ENCODE results near the gene ZNF319. TPM values are rescaled to one million over a fixed set of nuclear protein-coding genes. Genes with fewer than 3 reads are reported as not detected.

Gene ZNF319
- total and polyA plus RNA-seq, 2 of the 8 experiments (the other 6 are each of a cell fraction or from before 2014, with no cell fraction given), result 3.3 to 5.5 TPM

GRCh38 chr16:57995721-57996405, 4.6 kb downstream of the ZNF319 start:
- no peak overlapping the region for H3K14ac ChIP-seq (ENCODE audit: insufficient read length)
- no peak overlapping the region for H4K5ac ChIP-seq (ENCODE audit: insufficient read length, low read depth, low read length)
- no peak overlapping the region for H2BK20ac ChIP-seq (ENCODE audit: low read length)
- H3K23ac ChIP-seq (ENCODE audit: insufficient read length), result no peak overlapping the region
- ChIA-PET CTCF (ENCODE audit: partially characterized antibody) (interaction anchor here (0.9 to 26.3 kb wide), 5 partner anchors 15 to 236 kb away, joined by 3 to 305 read pairs (median 3); no protein-coding TSS in a partner anchor), POLR2A (ENCODE audit: partially characterized antibody) (interaction anchor here (1.2 kb wide), 1 partner anchor 21 kb away, joined by 3 read pairs; no protein-coding TSS in a partner anchor)
- peaks cover 0 to 12% (median 3%) of the 10 kb centered on the region in 4 experiments; a peak in 4 of 8 replicates for H3K36me3 ChIP-seq (ENCODE audit: control insufficient read depth in 2 of 4, insufficient read depth in 4 of 4, low read length in 3 of 4)
- H3K9ac ChIP-seq (replicated peaks in 1 of 4; ENCODE audit: extremely low read depth in 1 of 4, low read depth in 3 of 4, low read length in 3 of 4), result no peak overlapping the region
- H3K4me1 ChIP-seq (replicated peaks in 1 of 4; ENCODE audit: control insufficient read depth in 3 of 4, insufficient read depth in 4 of 4, low read length in 3 of 4), result peaks cover 4 to 14% (median 7%) of the 10 kb centered on the region in 4 experiments; a peak in 6 of 7 replicates
- no peak overlapping the region for H3K56ac ChIP-seq (replicated peaks; ENCODE audit: insufficient read length, low read depth, low read length)
- no peak overlapping the region for H4K91ac ChIP-seq (replicated peaks; ENCODE audit: insufficient read length, low read length)
- H2BK5ac ChIP-seq (ENCODE audit: low read depth, low read length), result no peak overlapping the region
- H3K4me2 ChIP-seq (ENCODE audit: insufficient read depth in 1 of 2, low read depth in 2 of 2, low read length in 2 of 2), result no peak overlapping the region
- peaks cover 0 to 3% (median 0%) of the 10 kb centered on the region in 4 experiments; a peak in 2 of 7 replicates for H3K27me3 ChIP-seq (replicated peaks in 1 of 4; ENCODE audit: control insufficient read depth in 3 of 4, extremely low read depth in 1 of 4, insufficient read depth in 3 of 4, low read length in 3 of 4)
- H3K4ac ChIP-seq (replicated peaks; ENCODE audit: insufficient read length, low read depth, low read length), result no peak overlapping the region
- no peak overlapping the region; the same call in 1 of the 2 replicates for H2BK15ac ChIP-seq (ENCODE audit: low read length)
- 87% methylated on average over 18 of the region's 18 CpGs; no CpG with 5 or more reads in 1 of the 2 experiments for WGBS, 2 experiments (ENCODE audit: extremely low coverage in 1 of 2, insufficient coverage in 1 of 2, insufficient read length in 1 of 2, insufficient replicate concordance in 2 of 2, low coverage in 1 of 2, low lambda C conversion rate in 2 of 2, missing lambda C conversion rate in 1 of 2)
- no peak overlapping the region; the same call in 1 of the 2 replicates for H4K8ac ChIP-seq (ENCODE audit: extremely low read depth, insufficient read depth, low read length)
- H2AFZ ChIP-seq (ENCODE audit: low read length), result no peak overlapping the region
- no peak overlapping the region for H3K4me3 ChIP-seq (ENCODE audit: extremely low read depth in 1 of 4, insufficient read depth in 2 of 4, low read depth in 3 of 4, low read length in 4 of 4)
- no peaks in the 10 kb centered on the region for H3K79me1 ChIP-seq (ENCODE audit: low read depth, low read length)
- DNase-seq (ENCODE audit: low read depth in 1 of 2, low spot score in 2 of 2), result no peak
- FAIRE-seq, result no peak
- H3K23me2 ChIP-seq (ENCODE audit: low read depth, low read length), result peaks cover 2% of the 10 kb centered on the region; the same call in 1 of the 2 replicates
- no peak overlapping the region; the same call in 1 of the 2 replicates for H3K27ac ChIP-seq (ENCODE audit: low read depth, low read length)
- no peak overlapping the region for H3K18ac ChIP-seq (ENCODE audit: extremely low read depth, low read length)
- no peak overlapping the region for H2BK12ac ChIP-seq (ENCODE audit: low read depth, low read length)
- peaks cover 1 to 7% of the 10 kb centered on the region in 2 experiments for H4K20me1 ChIP-seq (replicated peaks in 1 of 2; ENCODE audit: control insufficient read depth in 1 of 2, insufficient read depth in 2 of 2, low read length in 2 of 2)
- H2BK120ac ChIP-seq (replicated peaks; ENCODE audit: low read depth, low read length), result no peak overlapping the region
- H3K9me3 ChIP-seq (ENCODE audit: insufficient read depth in 2 of 2, low read depth in 1 of 2, low read length in 1 of 2), result no peaks in the 10 kb centered on the region
- no peak overlapping the region for H2AK5ac ChIP-seq (ENCODE audit: low read depth, low read length)
- H3K79me2 ChIP-seq (ENCODE audit: control insufficient read depth in 1 of 2, insufficient read depth in 2 of 2, low read length in 2 of 2), result no peaks in the 10 kb centered on the region
- no peak for TF ChIP-seq NANOG (IDR thresholded peaks at IDR 0.05; ENCODE audit: insufficient read depth, low read depth, low read length, poor library complexity, severe bottlenecking)
- TF ChIP-seq CEBPB (IDR thresholded peaks at IDR 0.05; ENCODE audit: low read depth, low read length), result no peak
- TF ChIP-seq RXRA (IDR thresholded peaks at IDR 0.05; ENCODE audit: insufficient read depth, low read depth, low read length), result no peak
- TF ChIP-seq CTBP2 (IDR thresholded peaks at IDR 0.05; ENCODE audit: borderline replicate concordance, insufficient read depth, insufficient read length, low read length), result no peak
- no peak for TF ChIP-seq FOSL1 (IDR thresholded peaks at IDR 0.05; ENCODE audit: insufficient read depth, low read depth, low read length)
- TF ChIP-seq, protein P1, sequence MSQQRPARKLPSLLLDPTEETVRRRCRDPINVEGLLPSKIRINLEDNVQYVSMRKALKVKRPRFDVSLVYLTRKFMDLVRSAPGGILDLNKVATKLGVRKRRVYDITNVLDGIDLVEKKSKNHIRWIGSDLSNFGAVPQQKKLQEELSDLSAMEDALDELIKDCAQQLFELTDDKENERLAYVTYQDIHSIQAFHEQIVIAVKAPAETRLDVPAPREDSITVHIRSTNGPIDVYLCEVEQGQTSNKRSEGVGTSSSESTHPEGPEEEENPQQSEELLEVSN (IDR thresholded peaks at IDR 0.05), result no peak
- no peak for TF ChIP-seq YY1 (IDR thresholded peaks at IDR 0.05; ENCODE audit: low read depth, low read length)
- no peak for TF ChIP-seq CTCF (IDR thresholded peaks at IDR 0.05; ENCODE audit: control extremely low read depth in 1 of 3, insufficient read depth in 1 of 3, low read depth in 1 of 3, low read length in 3 of 3)
